KOPT-K1 (cell line): Measurements from ENCODE around the gene MAP1LC3B2.

ENCODE experiments used
- H3K27ac ChIP-seq: fragments of 200-600 bp; sonication (generic); 2 replicates; pipeline ENCODE4 v1.5.1; 2016; ENCODE audit warnings: antibody characterized with exemption, mild to moderate bottlenecking, low read depth, low read length; ENCODE audit not compliant: poor library complexity, severe bottlenecking
- H3K36me3 ChIP-seq: fragments of 200-600 bp; sonication (generic); 2 replicates; pipeline ENCODE4 v1.5.1; 2017; ENCODE audit warnings: antibody characterized with exemption, mild to moderate bottlenecking, low read length, moderate library complexity; ENCODE audit not compliant: insufficient read depth
- H3K9me3 ChIP-seq: fragments of 200-600 bp; sonication (generic); 2 replicates; pipeline ENCODE4 v1.5.1; 2017; ENCODE audit warnings: antibody characterized with exemption, low read length, mild to moderate bottlenecking; ENCODE audit not compliant: insufficient read depth, poor library complexity, severe bottlenecking

MAP1LC3B2 gene

GRCh38 chr12:116626153-116626552 lies 67.0 kb downstream of the MAP1LC3B2 start:
- H3K27ac ChIP-seq = no peak overlapping the region
- H3K9me3 ChIP-seq = peaks cover 19% of the 10 kb centered on the region
- no peaks in the 10 kb centered on the region for H3K36me3 ChIP-seq
